ENCODE results near the gene FGFBP3.

FGFBP3 gene

DNA sequence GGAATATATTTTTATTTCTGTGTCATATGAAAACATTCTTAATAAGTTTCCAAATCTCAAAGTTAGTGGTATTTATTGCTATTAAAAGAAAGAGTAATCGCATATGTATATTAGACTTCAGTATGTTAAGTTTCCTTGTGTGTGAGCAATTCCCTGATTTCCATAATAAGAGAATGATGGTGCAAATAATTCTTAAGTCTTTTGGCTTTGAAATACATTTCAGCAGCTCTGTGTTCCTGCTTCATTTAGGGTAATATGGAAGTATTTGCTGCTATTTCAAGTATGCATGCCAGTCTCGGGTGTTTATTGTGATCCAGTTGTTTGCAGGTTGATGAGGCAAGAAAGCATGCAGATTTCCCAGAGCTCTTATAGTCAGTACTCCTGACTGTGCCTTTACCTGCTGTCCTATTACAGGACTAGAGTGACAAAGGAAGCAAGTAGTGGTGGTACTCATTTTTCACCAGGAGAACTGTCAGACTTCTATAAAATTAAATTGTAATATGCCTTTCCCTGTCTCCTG is 43.7 kb downstream of the FGFBP3 start:
- Histone ChIP-seq H3K4me3 (no peak overlapping the region), H3K4me1 (no peaks in the 10 kb centered on the region), H3K9me3 (no peaks in the 10 kb centered on the region), H4K20me1 (no peaks in the 10 kb centered on the region), H3K4me2 (no peak overlapping the region), H3K36me3 (peaks cover 50% of the 10 kb centered on the region), H3K27me3 (no peaks in the 10 kb centered on the region), H3K27ac (no peak overlapping the region), H3K9ac (no peak overlapping the region)
- no peak for TF ChIP-seq Cebpa-rat (IDR thresholded peaks at IDR 0.05)

- Histone ChIP-seq H3K4me3 (no peak overlapping the region), H3K27me3 (no peaks in the 10 kb centered on the region), H3K36me3 (peaks cover 58% of the 10 kb centered on the region), H3K9ac (no peak overlapping the region), H4K20me1 (no peaks in the 10 kb centered on the region), H3K4me1 (no peaks in the 10 kb centered on the region), H3K27ac (no peak overlapping the region), H3K9me3 (no peaks in the 10 kb centered on the region), H3K4me2 (no peak overlapping the region)
- TF ChIP-seq Cebpa-rat (IDR thresholded peaks at IDR 0.05) = no peak
Measured at GRCh38 chr10:91864744-91865143, 44.5 kb downstream of the FGFBP3 start.

DNA sequence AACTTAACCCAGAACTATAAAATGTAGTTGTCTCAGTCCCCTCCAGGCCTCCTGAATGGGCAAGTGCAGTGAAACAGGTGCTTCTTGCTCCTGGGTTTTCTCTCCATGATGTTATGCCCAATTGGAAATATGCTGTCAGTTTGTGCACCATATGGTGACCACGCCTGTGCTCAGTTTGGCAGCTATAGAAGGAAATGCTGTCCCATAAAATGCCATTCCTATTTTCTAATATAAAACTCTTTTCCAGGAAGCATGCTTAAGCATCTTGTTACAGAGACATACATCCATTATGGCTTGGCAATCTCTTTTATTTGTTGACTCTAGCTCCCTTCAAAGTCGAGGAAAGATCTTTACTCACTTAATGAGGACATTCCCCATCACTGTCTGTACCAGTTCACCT is 45.2 kb downstream of the FGFBP3 start:
- Histone ChIP-seq H3K4me3 (no peak overlapping the region), H3K36me3 (peaks cover 65% of the 10 kb centered on the region), H3K9ac (no peak overlapping the region), H3K27ac (no peak overlapping the region), H4K20me1 (no peaks in the 10 kb centered on the region), H3K27me3 (no peaks in the 10 kb centered on the region), H3K4me1 (no peaks in the 10 kb centered on the region), H3K9me3 (no peaks in the 10 kb centered on the region), H3K4me2 (no peak overlapping the region)
- TF ChIP-seq Cebpa-rat (IDR thresholded peaks at IDR 0.05) = no peak

DNA sequence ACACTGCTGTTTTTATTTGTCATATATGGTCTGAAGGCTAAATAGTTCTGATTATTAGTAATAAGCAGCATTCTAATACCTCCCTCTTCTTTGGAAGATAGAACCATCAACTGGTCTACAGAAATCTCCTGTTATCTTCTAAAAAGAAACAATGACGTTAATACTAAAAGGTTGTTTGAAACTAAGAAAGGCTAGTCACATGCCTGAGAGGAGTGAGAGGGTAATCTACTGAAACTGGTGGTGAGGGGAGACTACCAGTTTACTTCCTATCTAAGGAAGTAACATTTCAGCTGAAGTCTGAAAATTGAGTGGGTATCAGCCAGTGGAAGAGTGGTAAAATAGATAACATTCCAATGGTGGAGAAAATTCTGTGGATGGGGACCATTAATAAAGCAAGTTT is 48.4 kb downstream of the FGFBP3 start:
- H3K36me3 ChIP-seq = peaks cover 89% of the 10 kb centered on the region
- no peak for TF ChIP-seq Cebpa-rat (IDR thresholded peaks at IDR 0.05)
- H3K4me3 ChIP-seq = no peak overlapping the region
- no peaks in the 10 kb centered on the region for H3K27me3 ChIP-seq
- H3K4me1 ChIP-seq = no peaks in the 10 kb centered on the region
- no peak overlapping the region for H3K4me2 ChIP-seq
- H4K20me1 ChIP-seq = no peaks in the 10 kb centered on the region
- no peaks in the 10 kb centered on the region for H3K9me3 ChIP-seq
- H3K9ac ChIP-seq = no peak overlapping the region
- no peak overlapping the region for H3K27ac ChIP-seq

GRCh38 chr10:91856637-91857036 is 52.6 kb downstream of the FGFBP3 start:
- Histone ChIP-seq H3K9ac (no peak overlapping the region), H3K27ac (no peak overlapping the region), H3K4me2 (no peak overlapping the region), H4K20me1 (no peaks in the 10 kb centered on the region), H3K36me3 (peaks cover 90% of the 10 kb centered on the region), H3K4me1 (no peaks in the 10 kb centered on the region), H3K9me3 (no peaks in the 10 kb centered on the region), H3K27me3 (no peaks in the 10 kb centered on the region), H3K4me3 (no peak overlapping the region)
- no peak for TF ChIP-seq Cebpa-rat (IDR thresholded peaks at IDR 0.05)

Data from BLaER1 (cell line).